Activated gamma-delta T cell treated with Interleukin-2 at 50 U/mL for 16 hours (primary cell): ENCODE data around the gene PACRG.

Experiments
- DNase-seq: peaks from one replicate; pipeline ENCODE4 v3.0.0-alpha.2; 2020

Gene PACRG

DNA sequence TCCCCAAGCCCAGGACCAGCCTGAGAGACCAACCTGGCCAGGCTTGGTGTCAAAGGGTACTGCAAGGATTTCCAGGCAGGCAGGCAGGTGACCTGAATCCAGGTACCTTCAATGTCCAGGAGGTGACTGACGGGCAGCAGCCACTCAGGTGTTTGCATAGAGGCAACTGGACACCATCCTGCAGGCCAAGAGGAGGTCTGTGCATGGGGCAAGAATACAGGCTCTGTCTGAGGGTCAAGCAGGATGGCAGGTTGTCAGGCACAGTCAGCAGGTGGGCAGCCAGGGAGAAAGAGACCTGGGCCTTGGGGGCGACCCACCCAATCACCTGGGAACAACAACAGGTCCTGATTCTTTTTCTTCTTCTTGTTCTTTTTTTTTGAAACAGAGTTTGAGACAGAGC is 527.5 kb downstream of the PACRG start:
- no peak for DNase-seq

DNA sequence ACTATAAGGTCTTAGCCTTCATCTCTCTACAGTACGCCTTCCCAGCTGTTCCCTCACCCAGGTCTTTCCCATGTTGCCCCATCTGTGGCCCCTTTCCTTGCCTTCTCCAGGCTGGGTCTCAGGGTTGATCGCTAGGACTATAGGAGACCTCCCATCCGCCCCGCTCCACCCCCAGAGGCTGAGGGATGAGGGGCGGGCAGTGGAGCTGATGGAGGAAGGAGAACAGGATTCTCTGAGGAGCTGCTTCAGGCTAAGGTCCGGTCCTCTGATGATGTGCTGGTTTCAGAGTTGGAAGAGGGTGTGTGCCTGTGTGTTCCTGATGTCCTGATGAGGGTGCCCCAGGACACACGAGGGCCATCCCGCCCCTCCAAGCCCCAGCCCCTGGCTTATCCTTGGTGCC is 531.9 kb downstream of the PACRG start:
- no peak for DNase-seq

DNA sequence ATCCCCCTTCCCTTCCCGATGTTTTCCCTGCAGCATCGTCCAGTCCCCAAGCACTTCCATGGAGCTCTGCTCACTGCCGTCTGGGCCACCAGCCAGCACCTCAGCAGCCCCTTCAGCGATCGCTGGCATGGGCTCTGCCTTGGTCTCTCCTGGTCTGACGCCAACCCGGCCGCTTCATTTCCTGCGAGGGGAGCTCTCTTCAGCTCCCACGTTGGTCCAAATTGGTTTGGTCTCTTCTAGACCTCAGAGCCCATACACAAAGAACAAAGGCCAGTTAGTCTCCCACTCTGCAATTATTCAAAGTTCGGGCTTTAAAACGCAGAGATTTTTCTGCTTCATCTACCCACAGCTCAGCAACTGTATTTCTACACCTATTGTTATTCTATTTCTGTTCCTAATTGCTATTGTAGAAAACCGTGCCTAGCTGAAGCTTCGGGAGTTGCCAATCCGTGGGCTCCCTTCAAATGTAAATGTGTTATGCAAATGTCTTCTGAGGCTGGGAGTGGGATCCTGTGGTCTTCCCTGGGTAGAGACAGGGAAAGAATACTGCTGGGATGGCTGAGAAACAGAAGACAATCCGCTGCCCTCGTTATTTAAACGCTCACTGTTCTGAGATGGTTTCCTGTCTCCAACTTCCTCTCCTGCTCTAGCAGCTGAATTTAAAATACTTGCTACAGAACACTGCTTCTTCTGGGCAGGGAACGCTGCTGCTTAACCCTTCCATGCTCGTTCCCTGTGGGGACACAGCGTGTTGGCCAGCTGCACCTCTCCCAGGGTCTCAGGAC is 532.5 kb downstream of the PACRG start:
- DNase-seq = no peak

DNA sequence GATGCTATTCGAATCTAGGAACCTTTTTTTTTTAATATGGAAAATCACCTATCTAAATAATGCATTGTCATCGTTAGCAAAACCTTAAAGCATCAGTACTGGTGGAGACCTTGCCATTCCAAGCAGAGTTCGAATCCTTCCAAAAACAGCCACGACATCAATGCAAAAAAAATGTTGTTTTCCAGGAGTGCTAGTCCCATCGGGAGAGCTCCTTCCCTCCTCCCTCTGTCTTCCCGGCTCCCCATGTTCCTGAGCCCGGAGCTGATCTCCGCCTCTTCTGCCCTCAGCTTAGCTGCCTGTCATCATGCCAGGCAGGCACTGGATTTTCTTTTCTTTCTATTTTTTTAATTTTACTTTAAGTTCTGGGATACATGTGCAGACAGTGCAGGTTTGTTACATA is 533.1 kb downstream of the PACRG start:
- no peak for DNase-seq

DNA sequence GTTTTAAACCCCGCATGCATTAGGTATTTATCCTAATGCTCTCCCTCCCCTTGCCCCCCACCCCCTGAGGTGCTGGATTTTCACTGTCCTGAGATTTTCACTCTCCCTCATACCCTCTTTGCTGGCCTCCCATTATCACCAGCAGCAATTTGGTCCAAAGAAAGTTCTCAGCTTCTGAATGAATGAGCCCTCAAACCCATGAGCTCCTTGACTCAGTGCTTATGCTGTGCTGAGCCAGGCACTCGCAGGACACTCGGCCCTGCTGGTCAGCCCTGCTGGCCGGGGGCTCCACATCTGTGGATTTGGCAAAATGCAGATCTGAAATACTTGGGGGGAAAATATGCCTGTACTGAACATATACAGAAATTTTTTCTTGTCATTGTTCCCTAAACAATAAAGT is 533.6 kb downstream of the PACRG start:
- no peak for DNase-seq

DNA sequence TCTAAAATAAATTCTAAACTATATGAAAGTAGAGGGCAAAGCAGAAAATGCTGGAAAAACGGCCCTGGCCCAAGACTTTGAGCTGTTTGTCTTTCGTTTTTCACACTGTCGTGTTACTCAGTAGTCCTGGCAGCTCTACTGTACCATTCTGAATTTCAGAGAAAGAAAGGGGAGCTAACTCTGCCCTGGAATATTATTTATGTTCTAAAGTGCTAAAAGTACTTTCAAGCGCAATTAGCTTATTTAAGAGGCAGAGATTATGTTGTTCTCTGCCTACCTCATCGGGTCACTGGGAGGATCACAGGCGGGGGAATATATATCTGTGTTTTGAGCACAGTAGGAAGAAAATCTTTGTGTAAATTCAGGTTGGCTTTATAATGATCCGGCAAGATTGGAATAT is 534.3 kb downstream of the PACRG start:
- DNase-seq = no peak

DNA sequence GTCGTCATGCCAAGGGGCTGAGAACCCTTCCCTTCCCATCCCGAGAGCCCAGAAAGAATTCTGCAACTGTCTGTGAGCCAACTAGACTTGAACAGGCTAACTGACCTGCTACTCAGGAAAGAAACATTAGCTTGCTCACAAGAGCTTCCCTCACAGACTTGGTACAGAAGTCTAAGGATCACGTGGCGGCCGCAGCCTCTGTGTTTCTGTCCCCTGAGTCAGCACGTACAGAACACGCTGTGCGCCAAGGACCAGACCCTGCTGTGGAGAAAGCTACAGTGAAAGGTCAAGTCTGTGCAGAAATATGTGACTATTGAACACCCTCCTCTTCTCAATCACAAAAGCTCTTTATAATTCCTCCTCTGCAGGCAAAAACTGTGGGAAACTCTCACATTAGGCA is 535.4 kb downstream of the PACRG start:
- DNase-seq = no peak

DNA sequence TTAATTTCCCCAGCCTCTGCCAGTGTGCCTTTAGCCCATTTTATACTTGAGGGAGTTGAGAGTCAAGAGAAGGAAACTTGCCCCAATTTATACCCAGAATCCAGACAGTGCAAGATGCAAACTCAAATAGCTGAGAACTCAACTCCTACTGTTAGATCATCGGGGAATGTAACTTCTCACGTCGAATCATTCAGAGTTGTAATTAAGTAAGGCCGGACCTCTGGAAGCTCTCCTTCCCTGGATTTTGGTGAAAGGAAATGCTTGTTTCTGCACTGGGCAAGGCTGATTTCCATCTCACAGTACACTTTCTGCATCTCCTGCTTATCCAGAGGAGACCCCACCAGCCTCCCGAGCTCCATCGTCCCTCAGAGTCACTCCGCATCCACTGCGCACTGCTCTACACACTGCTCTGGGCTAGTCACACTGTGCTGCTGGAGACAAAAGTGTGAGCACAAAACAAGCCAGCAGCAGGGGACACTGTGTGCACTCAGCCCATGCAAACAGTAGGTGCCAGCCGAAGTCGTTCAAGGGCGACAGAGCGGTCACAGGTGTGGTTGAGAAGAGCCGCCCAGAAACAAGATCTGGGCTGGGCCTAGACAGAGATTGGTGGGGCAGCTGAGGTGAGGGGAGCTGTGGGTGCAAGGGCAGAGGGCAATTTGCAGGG is 536.4 kb downstream of the PACRG start:
- no peak for DNase-seq

DNA sequence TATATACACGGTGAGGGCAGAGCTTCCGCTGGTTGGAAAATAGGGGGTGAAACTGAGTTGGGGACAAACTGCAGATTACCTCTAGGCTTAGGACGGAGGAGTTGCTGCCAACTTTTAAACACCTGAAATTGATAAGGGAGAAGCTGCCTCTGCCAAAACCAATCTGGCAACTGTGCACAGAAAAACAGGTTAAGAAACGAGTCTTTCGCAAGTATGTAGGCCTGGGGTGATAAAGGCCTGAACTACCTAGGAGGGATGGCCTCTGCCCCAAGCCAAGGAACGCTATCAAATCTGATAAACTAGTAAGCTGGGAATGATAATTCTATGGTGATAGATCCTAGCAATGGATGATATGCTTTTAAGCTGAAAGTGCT is 536.9 kb downstream of the PACRG start:
- no peak for DNase-seq

DNA sequence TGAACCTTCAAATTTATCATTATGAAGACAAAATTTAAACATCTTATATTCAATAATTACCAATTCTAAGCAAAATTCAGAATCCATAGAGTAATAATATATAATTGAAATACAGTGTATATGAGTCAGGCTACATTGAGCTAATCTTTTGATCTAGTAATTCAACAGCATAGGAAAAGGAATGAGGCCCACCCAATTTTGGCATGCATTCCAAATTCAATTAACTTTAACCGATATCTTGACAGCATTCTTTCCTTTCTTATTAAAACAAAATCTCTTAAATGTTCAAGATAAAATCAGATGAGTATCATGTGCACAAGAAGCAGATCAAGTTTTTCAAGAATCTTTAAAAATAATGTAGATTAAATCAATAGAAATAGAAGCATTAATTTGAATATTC is 553.9 kb downstream of the PACRG start:
- no peak for DNase-seq

DNA sequence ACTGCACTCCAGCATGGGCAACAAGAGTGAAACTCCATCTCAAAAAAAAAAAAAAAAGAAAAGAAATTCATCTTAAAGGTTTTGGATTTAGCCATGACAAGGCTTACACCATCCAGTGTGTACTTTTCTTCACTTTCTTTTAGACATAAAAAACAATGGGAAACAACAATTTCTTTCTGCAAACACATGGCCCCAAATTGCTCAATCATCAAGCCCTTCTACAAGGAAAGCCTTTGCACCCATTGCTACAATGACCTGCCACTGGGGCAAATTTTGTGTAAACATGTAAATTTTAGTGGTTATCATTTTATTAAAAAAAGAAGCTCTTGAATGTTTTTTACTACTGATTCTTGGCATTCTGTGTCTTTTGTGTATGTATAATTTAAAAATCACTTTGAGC is 554.9 kb downstream of the PACRG start:
- no peak for DNase-seq

DNA sequence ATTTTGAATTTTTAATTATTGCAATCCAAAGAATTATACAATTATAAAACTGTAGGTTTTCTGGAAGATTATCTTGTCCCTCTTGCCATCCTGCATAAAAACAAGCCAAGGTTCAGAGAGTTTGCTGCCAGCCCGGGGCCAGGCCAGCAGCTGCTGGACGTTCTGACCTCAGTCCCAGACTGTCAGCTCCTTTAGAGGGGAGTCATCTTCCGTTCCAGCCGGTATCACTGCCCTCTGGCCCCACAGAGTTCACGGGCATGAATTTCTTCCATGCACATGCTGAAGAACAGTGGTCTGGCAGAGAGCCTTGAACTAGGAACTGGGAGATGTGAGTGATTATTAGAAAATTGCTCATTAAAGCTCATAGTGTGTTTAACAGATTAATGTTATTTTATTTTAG is 556.4 kb downstream of the PACRG start:
- no peak for DNase-seq

DNA sequence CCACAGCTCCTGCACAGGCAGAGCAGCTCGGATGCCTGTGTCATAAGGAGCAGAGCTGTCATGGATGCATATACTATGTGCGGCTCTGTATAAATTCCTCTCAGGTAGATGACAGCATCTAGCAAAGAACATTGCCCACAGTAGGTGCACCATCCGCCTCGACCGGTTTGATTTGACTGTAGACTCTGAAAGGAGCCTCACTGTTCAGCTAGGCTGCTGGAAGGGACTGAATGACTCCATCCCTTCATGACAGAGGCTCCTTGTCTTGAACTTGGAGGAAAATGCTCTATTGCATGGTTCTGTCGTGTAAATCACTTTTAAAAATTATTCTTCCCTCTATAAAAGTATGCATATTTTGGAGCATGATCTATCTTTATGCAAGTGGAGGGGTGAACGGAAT is 557.9 kb downstream of the PACRG start:
- no peak for DNase-seq

DNA sequence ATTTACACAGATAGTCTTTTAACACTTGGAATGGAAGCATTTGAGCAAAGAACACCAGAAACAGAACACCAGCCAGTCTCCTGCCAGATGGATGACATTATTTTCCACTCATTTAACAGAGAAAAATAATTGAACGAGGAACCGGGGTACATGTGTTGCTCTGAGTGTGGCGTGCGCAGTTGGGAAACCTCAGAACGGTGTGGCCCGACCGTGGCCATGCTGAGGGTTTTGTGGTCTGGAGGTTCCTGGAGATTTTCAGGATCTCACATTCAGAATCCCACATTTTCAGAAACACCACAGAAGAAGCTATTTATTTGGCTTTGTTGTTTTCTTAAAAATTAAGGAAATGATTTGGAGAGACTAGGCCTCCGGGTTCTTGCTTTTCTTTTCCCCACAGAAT is 559.9 kb downstream of the PACRG start:
- DNase-seq = no peak

DNA sequence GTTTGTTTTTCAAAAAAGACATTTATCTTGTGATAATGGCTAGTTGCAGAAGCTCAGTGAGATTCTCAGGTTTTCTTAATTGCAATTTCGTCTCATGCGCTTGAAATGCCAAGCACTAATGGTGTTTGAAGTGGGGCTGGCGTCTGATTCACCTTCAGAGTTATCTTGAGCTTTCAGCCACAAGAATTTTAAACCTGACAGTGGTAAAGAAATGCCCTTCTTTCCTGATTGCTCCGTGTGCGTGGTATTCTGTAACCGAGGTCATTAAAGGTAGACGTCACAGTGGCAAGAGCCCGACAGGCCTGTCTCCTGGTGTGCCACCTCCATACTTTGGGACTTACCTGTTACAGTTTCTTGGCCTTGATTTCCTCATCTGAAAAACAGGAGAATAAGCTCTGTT is 560.3 kb downstream of the PACRG start:
- DNase-seq = no peak

DNA sequence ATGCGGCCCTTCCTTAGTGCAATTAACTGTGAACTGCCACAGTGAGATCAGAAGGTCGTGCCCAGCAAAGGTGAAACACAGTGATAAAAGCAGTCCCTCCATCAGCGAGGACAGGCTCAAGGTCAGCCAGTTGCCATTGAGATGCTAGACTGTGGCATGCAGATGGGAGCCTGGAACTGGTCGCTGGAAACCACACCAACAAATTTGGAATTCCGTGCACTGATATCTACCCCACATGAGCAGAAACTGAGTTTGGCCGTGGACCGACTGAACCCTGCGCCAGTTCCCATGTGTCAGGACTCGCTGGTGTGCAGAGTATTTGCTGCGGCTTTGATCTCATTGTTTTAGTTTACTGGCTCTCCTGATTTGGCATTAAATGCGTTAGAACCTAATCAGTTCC is 561.1 kb downstream of the PACRG start:
- DNase-seq = no peak

DNA sequence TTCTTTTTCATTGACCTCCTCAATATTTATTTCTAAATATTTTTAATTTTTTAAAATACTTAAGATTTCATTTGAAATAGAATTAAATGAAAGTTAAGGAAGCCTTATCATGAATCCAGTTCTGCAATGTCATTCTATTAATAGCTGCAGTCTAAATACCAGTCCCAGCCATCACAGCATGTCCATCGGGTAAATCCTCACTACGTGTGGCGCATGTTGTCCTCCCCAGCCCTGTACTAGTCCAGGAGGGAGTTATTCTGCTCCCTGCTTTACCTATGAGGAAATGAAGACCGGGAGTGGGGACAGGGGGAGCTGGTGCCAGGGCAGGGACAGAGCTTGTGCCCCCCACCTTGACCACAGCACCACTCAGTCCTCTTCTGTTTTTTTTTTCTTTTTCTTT is 561.7 kb downstream of the PACRG start:
- DNase-seq = no peak

DNA sequence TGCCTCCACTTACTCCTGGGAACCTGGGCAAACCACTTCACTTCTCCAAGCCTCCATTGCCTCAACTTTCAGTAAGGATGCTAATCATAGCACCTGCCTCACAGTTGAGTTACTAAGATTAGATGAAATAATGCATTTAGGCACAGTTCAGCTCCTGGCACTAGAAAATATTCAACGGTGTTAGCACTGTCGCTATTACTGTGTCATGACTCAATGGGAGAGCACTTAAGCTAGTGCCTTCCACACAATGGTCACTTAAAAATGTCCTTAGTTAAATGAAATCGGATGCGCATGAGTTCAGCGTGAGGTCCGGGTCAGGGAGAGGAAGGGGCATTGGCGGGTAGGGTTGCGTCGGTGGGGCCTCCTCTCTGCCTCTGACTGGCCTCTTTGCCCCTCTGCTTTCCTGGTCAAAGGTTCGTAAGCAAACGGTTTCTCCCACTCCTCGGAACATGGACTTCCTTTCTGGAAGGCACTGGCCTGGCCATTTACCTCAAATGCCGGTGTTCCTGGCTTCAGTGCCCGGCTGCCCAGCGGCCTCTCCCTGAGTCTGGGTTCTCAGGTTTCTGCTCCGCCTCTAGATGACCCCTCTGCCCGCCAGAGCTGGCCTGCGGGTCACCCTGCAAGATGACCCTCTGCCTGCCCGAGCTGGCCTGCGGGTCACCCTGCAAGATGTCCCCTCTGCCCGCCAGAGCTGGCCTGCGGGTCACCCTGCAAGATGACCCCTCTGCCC is 562.9 kb downstream of the PACRG start:
- no peak for DNase-seq

DNA sequence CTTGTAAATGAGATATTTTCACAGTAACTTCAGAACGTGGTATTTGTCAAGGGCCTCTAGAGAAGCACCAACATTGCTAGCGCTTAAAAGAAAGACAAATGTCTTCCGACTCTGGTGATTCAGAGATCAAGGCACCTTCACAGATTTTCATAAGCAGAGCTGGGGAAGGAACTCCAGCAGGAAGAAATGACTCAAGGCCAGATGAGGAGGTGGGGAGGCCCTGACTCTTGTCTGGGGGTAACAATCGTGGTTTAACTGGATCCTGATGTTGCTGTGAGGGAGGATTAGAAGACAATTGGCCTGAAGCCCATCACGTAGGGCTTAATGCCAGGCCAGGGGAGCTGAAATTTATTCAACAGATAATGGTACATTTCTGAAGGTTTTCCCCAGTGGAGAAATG is 563.8 kb downstream of the PACRG start:
- DNase-seq = no peak

DNA sequence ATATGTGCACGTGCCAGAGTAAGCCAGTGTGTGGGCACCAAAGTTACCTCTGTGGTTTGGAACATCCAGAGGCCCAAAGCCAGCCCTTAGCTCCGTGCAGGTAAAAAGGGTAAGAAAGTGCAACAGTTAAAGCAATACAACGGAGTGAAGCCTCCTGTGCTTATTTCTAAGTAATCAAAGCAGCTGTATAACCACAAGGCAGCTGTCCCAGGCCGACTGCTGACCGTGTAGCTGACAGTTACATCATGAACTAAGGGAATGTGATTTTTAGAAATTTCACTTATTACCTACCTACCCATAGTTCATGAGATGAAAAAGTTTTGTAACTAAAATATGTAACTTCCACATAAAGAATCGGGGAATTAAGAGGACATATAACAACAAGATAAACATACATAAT is 565.5 kb downstream of the PACRG start:
- DNase-seq = no peak

DNA sequence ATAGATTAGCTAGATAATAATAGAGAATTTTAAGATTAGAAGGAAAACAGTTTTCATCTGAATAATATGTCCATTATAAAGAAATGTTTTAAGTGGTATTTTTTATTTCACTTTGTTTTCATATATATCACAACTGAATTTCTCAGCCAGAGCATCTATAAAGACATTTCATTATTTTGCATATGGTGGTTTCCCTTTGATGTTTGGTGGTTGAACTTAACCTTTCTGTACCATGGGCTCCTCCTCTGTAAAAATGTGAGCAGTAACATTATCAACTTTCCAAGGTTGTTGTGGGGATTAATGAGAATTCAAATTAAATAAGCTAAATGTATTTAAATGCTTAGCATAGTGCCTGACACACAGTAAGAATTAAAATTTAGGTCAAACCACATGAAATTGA is 567.0 kb downstream of the PACRG start:
- DNase-seq = no peak

DNA sequence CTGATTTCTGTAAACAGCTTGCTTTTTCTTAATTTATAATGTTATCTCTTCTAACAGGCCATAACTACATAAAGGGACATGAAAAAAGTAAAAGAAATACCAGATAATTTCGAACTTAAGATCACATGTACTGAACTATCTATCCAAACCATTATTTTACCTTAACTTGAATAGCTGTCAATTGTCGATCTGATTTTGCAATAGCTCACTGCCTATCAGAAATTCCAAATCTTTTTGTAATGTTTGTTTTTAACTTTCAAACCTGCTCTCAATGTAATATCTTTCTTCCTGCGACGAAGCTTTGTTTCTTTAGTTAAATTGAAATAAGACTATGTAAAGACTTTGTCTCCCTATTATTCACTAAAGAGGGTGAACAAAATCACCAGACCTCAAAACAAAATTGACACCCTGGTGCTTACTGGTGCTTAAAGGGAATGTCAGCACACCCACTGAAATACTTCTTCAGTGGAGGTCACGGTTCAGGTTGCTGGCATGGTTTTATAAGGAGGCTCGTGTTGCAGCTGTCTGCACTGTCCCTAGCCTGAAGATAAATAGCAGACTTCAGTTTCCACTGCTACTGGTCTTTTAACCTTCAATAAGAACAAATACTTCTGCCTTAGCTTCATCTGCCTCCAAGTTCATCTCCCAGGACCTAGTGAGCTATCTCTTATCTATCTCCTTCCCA is 569.2 kb downstream of the PACRG start:
- DNase-seq = no peak

DNA sequence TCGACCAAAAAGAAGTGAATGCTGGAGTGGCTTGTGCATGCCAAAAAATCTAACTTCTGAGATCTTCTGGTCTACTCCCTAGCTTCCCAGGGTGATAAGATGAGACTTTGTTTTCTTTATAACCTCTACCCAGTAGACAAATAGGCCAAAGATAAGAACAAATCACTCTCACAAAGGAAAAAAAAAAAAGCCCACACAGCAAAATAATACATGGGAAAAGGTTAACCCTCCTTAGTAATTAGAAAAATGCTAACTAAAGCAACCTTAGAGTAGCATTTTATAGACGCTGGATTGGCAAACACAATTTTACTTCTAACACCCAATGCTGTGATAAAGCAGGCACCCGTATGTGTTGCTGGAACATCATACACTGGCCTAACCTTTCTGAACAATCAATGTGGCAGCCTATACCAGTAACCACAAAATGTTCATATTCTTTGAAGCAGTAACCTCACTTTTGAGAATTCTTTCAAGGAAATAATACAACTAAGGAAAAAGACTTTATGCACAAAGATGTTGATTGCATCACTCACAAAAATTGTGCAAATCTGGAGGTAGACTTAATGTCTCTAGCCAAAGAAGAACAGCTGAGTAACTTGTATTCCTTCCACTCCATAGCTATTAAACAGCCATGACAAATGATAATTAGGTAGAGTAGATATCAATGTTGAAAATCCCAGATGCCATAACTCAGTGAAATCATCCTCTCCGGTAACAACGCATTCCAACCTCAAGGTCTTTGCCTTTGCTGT is 570.5 kb downstream of the PACRG start:
- no peak for DNase-seq
